Cardiac fibroblast (primary cell): ENCODE measurements around the gene NR3C1.

Experiments
- DNase-seq, 2 donors: peaks; one replicate each; pipeline versions ENCODE4 v3.0.0 to v3.0.0-alpha.2; 2010; ENCODE audit warnings: low read depth in 2 of 2
- H3K4me3 ChIP-seq, 2 donors: replicated peaks in 1 of 2; 1 replicate in 1 of 2; 2 replicates in 1 of 2; pipeline ENCODE4 v1.5.1; 2011; ENCODE audit warnings: low read depth in 2 of 2, low read length in 2 of 2, mild to moderate bottlenecking in 2 of 2, moderate library complexity in 1 of 2
- CTCF ChIP-seq: IDR thresholded peaks from one replicate; pipeline ENCODE4 v1.5.1; 2011; ENCODE audit warnings: low read depth, mild to moderate bottlenecking, low read length, inconsistent platforms

The NR3C1 gene

GRCh38 chr5:143274952-143275351, 128.5 kb downstream of the NR3C1 start:
- H3K4me3 ChIP-seq: no peak overlapping the region
- TF ChIP-seq CTCF: no peak
- no peak for DNase-seq

- H3K4me3 ChIP-seq: no peak overlapping the region
- no peak for DNase-seq
- no peak for TF ChIP-seq CTCF
These were observed 132.1 kb downstream of the NR3C1 start for GRCh38 chr5:143271431-143271830.

GRCh38 chr5:143268388-143268787, 135.1 kb downstream of the NR3C1 start:
- H3K4me3 ChIP-seq: no peak overlapping the region
- TF ChIP-seq CTCF: no peak

GRCh38 chr5:143267186-143267585, 136.3 kb downstream of the NR3C1 start:
- TF ChIP-seq CTCF: no peak
- DNase-seq: no peak
- no peak overlapping the region for H3K4me3 ChIP-seq

More at GRCh38 chr5:143268388-143268787, 135.1 kb downstream of the NR3C1 start:
- DNase-seq: no peak

- no peak for DNase-seq
- no peak for TF ChIP-seq CTCF
- no peak overlapping the region for H3K4me3 ChIP-seq
These were observed 137.5 kb downstream of the NR3C1 start for GRCh38 chr5:143265995-143266394.

DNA sequence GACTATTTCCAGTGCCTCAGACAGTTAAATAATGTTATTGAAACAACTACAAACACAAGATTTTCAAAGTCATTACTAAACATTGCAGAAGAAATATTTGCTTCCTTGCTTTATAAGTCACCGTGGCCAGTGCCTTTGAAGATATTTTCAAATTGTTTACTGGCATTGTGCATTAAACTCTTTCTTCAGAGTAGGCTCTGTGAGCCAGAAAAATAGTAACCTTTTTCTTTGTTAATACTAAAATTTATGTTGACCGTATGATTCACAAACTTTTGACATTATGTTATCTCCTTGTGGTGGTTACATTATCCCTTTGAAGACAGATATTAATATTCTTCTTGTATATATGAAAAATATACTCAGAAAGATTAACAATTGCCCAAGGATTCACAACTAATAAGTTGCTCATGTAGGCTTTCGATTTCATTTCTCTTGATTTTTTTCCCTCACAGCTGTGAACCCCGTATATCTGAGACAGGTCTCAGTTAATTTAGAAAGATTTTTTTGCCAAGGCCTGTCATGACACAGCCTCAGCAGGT, 140.1 kb downstream of the NR3C1 start:
- no peak for TF ChIP-seq CTCF
- no peak overlapping the region for H3K4me3 ChIP-seq
- peak in 1 of 2 donors; percentile 37 for DNase-seq
